OCI-LY7 (cell line): Measurements from ENCODE around the gene MSANTD1. TPM values are rescaled to one million over a fixed set of nuclear protein-coding genes. Genes with fewer than 3 reads are reported as not detected.

Experiments
- BruUV-seq: library from RNA; stranded (reverse); fragments of 400-500 nt; replicated peaks from 2 replicates; lab custom pipeline; 2021; lab: Mats Ljungman, UMichigan
- CTCF ChIA-PET: fragments of 300-600 bp; sonication (Branson Sonifier 250); formaldehyde crosslinking; loops from one replicate; lab custom pipeline; 2022; ENCODE audit warnings: antibody characterized with exemption; ENCODE audit not compliant: unreplicated experiment; lab: Charles Lee
- POLR2A ChIA-PET: fragments of 300-600 bp; sonication (Branson Sonifier 250); formaldehyde crosslinking; loops from one replicate; lab custom pipeline; 2022; ENCODE audit warnings: antibody characterized with exemption; lab: Charles Lee
- DNase-seq: peaks from one replicate; pipeline ENCODE4 v3.0.0-alpha.2; 2015; ENCODE audit warnings: low spot score
- H2AFZ ChIP-seq: fragments of 200-600 bp; sonication (generic), shearing (Covaris generic); 2 replicates; pipeline ENCODE4 v1.6.1; 2014; ENCODE audit warnings: mild to moderate bottlenecking, antibody characterized with exemption, low read length, moderate library complexity
- H3K27ac ChIP-seq: fragments of 200-600 bp; sonication (generic); 2 replicates; pipeline ENCODE4 v1.5.1; 2014; ENCODE audit warnings: mixed run types, low read depth, mild to moderate bottlenecking, moderate library complexity, low read length, inconsistent platforms; ENCODE audit not compliant: poor library complexity, severe bottlenecking
- H3K36me3 ChIP-seq: fragments of 200-600 bp; sonication (generic); 2 replicates; pipeline ENCODE4 v1.6.1; 2014; ENCODE audit warnings: mild to moderate bottlenecking, antibody characterized with exemption, low read length, moderate library complexity, mixed read lengths; ENCODE audit not compliant: insufficient read depth
- H3K4me1 ChIP-seq: fragments of 200-600 bp; sonication (generic); 2 replicates; pipeline ENCODE4 v1.5.1; 2014; ENCODE audit warnings: mild to moderate bottlenecking, low read length; ENCODE audit not compliant: insufficient read depth, poor library complexity, severe bottlenecking
- H3K4me2 ChIP-seq: fragments of 200-600 bp; sonication (generic); 2 replicates; pipeline ENCODE4 v1.6.1; 2014; ENCODE audit warnings: mild to moderate bottlenecking, low read length
- H3K4me3 ChIP-seq: fragments of 200-600 bp; sonication (generic); 2 replicates; pipeline ENCODE4 v1.5.1; 2014; ENCODE audit warnings: mild to moderate bottlenecking, low read depth, low read length; ENCODE audit not compliant: poor library complexity, severe bottlenecking
- H3K79me2 ChIP-seq: fragments of 200-600 bp; sonication (generic); 2 replicates; pipeline ENCODE4 v1.6.1; 2016; ENCODE audit warnings: low read depth, mild to moderate bottlenecking, low read length, moderate library complexity, mixed read lengths; ENCODE audit not compliant: insufficient read depth
- H3K9me2 ChIP-seq: fragments of 200-600 bp; sonication (generic); 2 replicates; pipeline ENCODE4 v1.6.1; 2016; ENCODE audit warnings: mild to moderate bottlenecking, low read length, mixed read lengths; ENCODE audit not compliant: insufficient read depth
- H3K9me3 ChIP-seq: fragments of 200-600 bp; sonication (generic); 2 replicates; pipeline ENCODE4 v1.6.1; 2014; ENCODE audit warnings: mild to moderate bottlenecking, mixed run types, low read length, mixed read lengths
- H4K20me1 ChIP-seq: fragments of 200-600 bp; sonication (generic); 2 replicates; pipeline ENCODE4 v1.6.1; 2014; ENCODE audit warnings: mild to moderate bottlenecking, antibody characterized with exemption, low read length, moderate library complexity, mixed read lengths; ENCODE audit not compliant: insufficient read depth
- CTCF ChIP-seq: fragments of 200-600 bp; sonication (generic); conservative IDR thresholded peaks from 2 replicates; pipeline ENCODE4 v1.5.1; 2014; ENCODE audit warnings: mild to moderate bottlenecking, antibody characterized with exemption, low read length, moderate library complexity, mixed read lengths
- EZH2phosphoT487 ChIP-seq: fragments of 200-600 bp; sonication (generic); IDR thresholded peaks from 2 replicates; pipeline ENCODE4 v1.6.1; 2018; ENCODE audit warnings: low read depth, borderline replicate concordance, mild to moderate bottlenecking, mixed run types, antibody characterized with exemption, low read length, moderate library complexity, mixed read lengths
- intact Hi-C: fragments of 100-400 bp; cut with micrococcal nuclease; formaldehyde crosslinking; loops from one replicate; pipeline ENCODE4 v1.10.0; 2022; ENCODE audit not compliant: unreplicated experiment
- total RNA-seq, 2 experiments: library from RNA; depleted of rRNA in 1 of 2; stranded (reverse); fragments of >200 nt in 1 of 2; shearing (Covaris generic) in 1 of 2; gene quantifications; 2 replicates each; pipeline ENCODE4 v1.2.3, GENCODE V29; 2014 to 2022

Gene MSANTD1
- total RNA-seq, 2 experiments from 2014 or later: 0.13 to 1.0 TPM

GRCh38 chr4:3251691-3252479, 2.9 kb downstream of the MSANTD1 start:
- no peak overlapping the region for H3K27ac ChIP-seq
- H3K4me3 ChIP-seq: no peak overlapping the region
- POLR2A ChIA-PET: no interaction called here
- TF ChIP-seq CTCF (no peak), EZH2phosphoT487 (no peak)
- H3K36me3 ChIP-seq: no peaks in the 10 kb centered on the region
- no peak for DNase-seq
- no peaks in the 10 kb centered on the region for H3K79me2 ChIP-seq
- H3K9me2 ChIP-seq: no peaks in the 10 kb centered on the region
- H3K4me2 ChIP-seq: no peak overlapping the region
- no peaks in the 10 kb centered on the region for H3K4me1 ChIP-seq
- BruUV-seq: no TSS peak
- intact Hi-C loops: no loop called here
- CTCF ChIA-PET: no interaction called here
- H2AFZ ChIP-seq: no peak overlapping the region
- no peaks in the 10 kb centered on the region for H4K20me1 ChIP-seq
- H3K9me3 ChIP-seq: no peaks in the 10 kb centered on the region

GRCh38 chr4:3252480-3252828, 3.5 kb downstream of the MSANTD1 start:
- CTCF ChIA-PET: no interaction called here

More at GRCh38 chr4:3252480-3252828, 3.5 kb downstream of the MSANTD1 start:
- Histone ChIP-seq H3K9me2 (no peaks in the 10 kb centered on the region), H3K36me3 (no peaks in the 10 kb centered on the region), H3K4me2 (no peak overlapping the region), H3K4me3 (no peak overlapping the region), H3K9me3 (no peaks in the 10 kb centered on the region), H4K20me1 (no peaks in the 10 kb centered on the region), H2AFZ (no peak overlapping the region), H3K27ac (no peak overlapping the region), H3K79me2 (no peaks in the 10 kb centered on the region), H3K4me1 (no peaks in the 10 kb centered on the region)
- no TSS peak for BruUV-seq
- TF ChIP-seq CTCF: no peak
- no peak for TF ChIP-seq EZH2phosphoT487
- POLR2A ChIA-PET: no interaction called here
- intact Hi-C loops: no loop called here
- no peak for DNase-seq
